ENCODE results near the gene MYD88.

The MYD88 gene

DNA sequence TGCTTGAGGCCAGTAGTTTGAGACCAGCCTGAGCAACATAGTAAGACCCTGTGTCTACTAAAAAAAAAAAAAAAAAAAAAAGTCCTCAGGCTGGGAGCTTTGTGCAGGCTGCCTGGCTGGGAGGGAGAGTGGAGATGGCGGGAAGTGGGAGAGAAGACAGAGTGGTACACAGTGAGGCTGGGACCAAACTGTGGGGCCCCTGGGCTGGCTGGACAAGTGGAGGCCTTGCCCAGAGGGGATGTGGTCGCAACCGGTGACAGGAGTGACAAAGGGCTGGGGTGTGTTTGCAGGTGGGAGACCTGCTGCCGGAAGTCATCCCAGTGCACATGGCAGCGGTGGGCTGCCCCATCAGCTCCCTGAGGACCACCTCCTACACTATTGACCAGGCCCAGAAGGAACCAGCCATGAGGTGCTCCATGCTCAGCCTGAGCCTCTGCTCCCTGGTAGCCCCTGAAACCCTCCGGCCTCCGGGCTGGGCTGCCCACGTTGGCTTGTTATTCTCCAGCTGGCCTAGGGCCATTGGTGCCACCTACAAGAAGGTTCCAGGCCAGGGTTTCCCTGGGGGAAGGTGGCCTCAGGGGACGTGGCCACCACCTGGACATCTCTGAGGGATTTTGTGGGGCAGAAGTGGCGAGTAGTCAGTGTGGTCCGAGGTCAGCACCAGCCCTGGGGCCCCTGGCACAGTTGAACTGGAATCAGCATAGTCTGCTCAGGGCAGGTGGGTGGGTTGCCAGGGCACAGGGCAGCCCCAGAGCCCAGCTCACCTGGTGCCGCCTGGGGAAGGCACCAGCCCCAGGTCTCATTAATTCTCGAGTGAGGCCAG is 24.2 kb upstream of the MYD88 start:
- no peak for FAIRE-seq

- FAIRE-seq: no peak
Observed at GRCh38 chr3:38114875-38115644, 23.4 kb upstream of the MYD88 start.

DNA sequence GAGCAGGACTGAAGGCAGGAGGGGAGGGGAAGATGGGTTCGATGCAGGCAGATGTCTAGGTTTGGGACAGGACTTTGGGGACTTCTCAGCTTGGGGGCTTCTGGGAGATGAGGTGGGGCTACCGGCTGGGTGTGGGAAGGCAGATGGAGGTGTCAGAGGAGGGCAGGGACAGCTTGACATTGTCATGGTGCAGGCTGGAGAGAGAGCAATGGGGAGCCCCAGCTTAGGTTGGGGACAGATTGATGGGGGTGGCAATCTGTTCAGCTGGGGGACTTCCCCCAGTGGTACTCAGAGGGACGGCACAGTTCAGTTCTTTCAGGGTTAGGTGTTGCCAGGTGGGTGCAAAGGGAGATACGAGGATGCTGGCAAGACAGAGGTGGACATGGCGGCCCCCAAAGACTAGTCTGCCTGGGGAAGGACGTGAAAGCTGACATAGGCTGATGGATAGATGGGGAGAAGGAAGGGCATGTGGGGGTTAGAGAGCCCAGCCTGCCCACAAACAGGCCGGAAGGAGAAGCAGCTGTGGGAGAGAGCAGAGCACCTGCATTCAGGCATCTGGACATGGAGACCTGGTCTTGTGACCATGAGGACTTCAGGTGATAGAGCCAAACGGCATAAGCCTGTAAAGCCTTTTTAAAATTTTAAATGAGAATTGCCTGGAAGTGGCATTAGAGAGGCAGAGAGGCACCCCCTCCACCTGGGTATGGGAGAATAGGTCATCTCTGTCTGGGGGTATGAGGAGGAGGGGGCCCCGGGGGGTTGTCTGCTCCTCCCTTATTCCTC is 22.6 kb upstream of the MYD88 start:
- FAIRE-seq: no peak

DNA sequence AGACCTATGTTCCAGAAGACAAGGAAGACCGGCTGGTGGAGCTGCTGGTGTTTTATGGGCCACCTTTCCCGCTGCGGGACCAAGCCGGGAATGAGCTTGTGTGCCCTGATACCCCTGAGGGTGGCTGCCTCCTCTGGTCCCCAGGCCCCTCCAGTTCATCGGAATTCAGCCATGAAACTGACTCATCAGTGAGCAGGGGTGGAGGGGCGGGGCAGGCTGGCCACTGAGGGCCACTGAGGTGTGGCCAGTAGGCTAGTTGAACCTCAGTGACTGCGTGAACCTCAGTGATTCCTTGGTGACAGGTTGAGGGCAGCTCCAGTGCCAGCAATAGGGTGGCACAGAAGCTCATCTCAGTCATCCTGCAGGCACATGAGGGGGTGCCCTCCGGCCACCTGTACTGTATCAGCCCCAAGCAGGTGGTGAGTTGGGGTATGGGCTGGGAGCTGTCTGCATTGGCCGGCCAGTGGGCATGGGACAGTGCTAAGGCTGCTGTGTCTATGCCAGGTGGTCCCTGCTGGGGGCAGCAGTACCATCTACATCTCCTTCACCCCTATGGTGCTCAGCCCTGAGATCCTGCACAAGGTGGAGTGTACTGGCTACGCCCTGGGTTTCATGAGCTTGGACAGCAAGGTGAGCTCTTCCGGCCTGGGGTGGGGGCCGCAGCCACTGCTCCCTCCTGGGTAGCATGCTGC is 21.8 kb upstream of the MYD88 start:
- FAIRE-seq: no peak

GRCh38 chr3:38117163-38117716 is 21.2 kb upstream of the MYD88 start:
- FAIRE-seq: no peak

DNA sequence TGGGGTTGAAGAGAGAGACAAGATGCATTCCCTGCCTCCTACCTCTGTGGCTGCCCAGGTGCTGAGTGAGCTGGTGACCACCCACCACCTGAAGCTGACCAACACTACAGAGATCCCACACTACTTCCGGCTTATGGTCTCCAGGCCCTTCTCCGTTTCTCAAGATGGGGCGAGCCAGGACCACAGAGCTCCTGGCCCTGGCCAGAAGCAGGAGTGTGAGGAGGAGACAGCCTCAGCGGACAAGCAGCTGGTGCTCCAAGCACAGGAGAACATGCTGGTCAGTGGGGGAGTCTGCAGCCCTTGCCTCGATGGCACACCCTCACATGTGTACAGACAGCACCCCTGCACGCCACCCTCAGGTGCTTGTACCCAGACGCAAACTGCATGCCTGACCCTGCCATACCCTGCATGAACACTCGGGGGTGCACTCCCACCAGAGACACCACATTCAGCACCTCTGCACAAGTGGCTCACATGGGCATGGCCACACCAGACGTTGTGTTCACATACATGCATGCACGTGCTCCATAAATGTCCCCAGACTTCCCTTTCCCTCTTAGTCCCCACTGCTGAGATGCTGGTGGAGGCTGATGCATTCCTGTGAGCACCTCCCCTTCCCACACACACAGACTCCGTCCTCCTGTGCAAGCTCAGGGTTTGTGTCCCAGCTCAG is 20.6 kb upstream of the MYD88 start:
- no peak for FAIRE-seq

- no peak for FAIRE-seq
Observed at GRCh38 chr3:38118421-38119247, 19.8 kb upstream of the MYD88 start.

DNA sequence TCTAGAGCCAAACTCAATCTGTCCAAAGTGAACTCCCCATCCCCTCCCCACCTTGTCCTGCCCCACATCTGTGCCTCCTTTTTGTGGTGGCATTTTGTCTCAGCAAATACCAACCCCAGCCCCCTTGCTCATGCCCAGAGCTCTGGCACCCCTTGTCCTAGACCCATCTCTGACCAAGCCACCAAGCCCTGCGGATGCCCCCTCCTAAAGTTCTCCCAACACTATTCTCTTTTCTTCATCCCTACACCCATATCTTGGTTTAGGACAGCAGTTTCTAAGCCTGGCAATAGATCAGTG is 19.3 kb upstream of the MYD88 start:
- FAIRE-seq: no peak

GRCh38 chr3:38119821-38120692 is 18.4 kb upstream of the MYD88 start:
- FAIRE-seq: no peak

DNA sequence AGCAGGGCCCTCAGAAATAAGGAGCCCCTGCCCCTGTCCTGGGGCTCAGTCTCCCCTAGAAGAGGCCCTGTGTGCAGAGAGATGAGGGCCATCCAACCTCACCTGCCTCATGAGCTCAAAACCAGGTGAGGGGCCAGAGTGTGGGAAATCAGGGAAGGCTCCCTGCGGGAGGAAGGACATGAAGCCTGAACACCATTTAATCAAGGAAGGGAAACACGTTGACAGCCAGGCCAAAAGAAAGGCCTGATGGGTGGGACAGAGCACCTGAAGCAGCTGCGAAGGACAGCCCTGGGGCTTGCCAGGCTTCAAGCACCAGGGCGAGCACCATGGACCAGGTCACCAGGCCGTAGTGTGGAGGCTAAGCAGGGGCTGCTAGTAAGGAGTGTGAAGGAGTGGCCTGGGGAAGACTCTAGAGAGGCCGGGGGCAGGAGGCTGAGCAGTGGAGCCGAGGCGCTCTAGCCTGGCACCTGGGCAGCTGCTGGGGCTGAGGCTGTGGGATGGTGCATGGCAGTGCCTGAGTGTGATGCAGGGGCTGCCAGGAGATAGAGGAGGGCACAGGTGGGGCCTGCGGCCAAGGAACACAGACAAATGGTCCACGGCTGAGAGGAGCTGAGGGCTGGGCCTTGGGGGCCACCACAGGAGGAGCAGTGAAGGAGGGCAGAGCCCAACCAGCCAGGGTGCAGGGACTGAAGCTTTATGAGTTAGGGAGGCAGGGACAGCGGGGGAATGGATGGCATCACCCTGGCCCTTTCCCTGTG is 17.6 kb upstream of the MYD88 start:
- FAIRE-seq: no peak

- no peak for FAIRE-seq
Observed at GRCh38 chr3:38121451-38121831, 17.0 kb upstream of the MYD88 start.

- FAIRE-seq: no peak
Observed at GRCh38 chr3:38121832-38122461, 16.5 kb upstream of the MYD88 start.

GRCh38 chr3:38122712-38123290 is 15.7 kb upstream of the MYD88 start:
- FAIRE-seq: no peak

GRCh38 chr3:38124324-38125122 is 13.9 kb upstream of the MYD88 start:
- no peak for FAIRE-seq

DNA sequence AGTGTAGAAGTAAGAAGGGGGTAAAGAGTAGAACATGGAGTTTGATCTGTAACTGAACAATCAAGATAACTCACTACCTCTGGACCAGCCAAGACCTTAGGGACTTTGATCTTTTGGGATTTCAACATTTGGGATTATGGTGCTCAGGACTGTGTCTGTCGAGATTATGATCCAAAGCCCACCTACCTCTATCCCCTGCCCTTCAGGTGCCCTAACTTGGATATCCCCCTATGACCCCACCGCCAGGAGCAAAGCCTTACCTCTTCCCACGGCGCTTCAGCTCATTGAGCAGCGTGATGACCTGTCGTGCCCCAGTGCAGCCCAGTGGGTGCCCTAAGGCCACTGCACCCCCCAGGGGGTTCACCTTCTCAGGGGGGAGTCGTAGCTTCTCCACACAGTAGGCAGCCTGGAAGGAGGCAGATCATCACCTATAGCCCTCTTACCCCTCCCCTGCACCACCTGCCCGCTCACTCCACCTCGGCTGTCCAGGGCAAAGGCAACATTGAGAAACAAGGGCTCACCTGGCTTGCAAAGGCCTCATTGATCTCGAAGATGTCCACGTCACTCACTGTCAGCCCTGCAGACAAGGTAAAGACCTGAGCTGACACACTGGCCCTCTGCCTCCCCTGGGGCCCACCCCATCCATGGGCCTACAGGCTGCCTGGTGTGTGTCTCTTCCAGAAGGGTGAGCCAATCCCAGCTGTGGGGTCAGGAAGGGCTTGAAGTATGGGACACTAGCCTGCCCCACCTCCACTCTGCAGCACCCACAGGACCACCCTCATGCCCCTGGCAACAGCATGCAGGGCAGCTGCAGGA is 12.9 kb upstream of the MYD88 start:
- no peak for FAIRE-seq

- FAIRE-seq: no peak
Observed at GRCh38 chr3:38126121-38126892, 12.2 kb upstream of the MYD88 start.
